GM12878 (cell line): Measurements from ENCODE around the gene CACNA1B. TPM values are rescaled to one million over a fixed set of nuclear protein-coding genes. Genes with fewer than 3 reads are reported as not detected.

Experiments used
- ATAC-seq: fragments of 200-7000 bp; cut with Tn5 transposase; 3 replicates; pipeline ENCODE4 v1.9.1; 2020; ENCODE audit warnings: mild to moderate bottlenecking, moderate library complexity
- BruUV-seq: library from RNA; stranded (reverse); fragments of 400-500 nt; replicated peaks from 2 replicates; lab custom pipeline; 2021; lab: Mats Ljungman, UMichigan
- CTCF ChIA-PET: fragments of 300-600 bp; sonication (Branson Sonifier 250); formaldehyde crosslinking; extraction: SDS; loops from one replicate; lab custom pipeline; 2021; ENCODE audit warnings: inconsistent platforms; lab: Yijun Ruan, JAX
- POLR2A ChIA-PET: fragments of 350-600 bp; formaldehyde crosslinking; extraction: SDS; loops from one replicate; lab custom pipeline; 2021; ENCODE audit warnings: inconsistent platforms; lab: Charles Lee
- RAD21 ChIA-PET: fragments of 300-600 bp; sonication (Branson Sonifier 250); formaldehyde crosslinking; loops from one replicate; lab custom pipeline; 2023; ENCODE audit warnings: antibody characterized with exemption; ENCODE audit not compliant: unreplicated experiment; lab: Charles Lee
- SMC1A ChIA-PET: fragments of 300-600 bp; sonication (Branson Sonifier 250); formaldehyde crosslinking; loops from one replicate; lab custom pipeline; 2023; ENCODE audit not compliant: unreplicated experiment, uncharacterized antibody; lab: Charles Lee
- DNase-seq: peaks from one replicate; pipeline ENCODE4 v3.0.0-alpha.2; 2011; ENCODE audit warnings: low read depth, low spot score
- FAIRE-seq: peaks from 3 replicates; lab custom pipeline; 2011; peaks lifted over from hg19 to GRCh38; lab: Jason Lieb, UNC
- H2AFZ ChIP-seq: 2 replicates; pipeline ENCODE4 v1.6.0; 2011; ENCODE audit warnings: low read depth, low read length, control low read depth; ENCODE audit not compliant: control insufficient read depth
- H3K27ac ChIP-seq: 2 replicates; pipeline ENCODE4 v1.5.1; 2011; ENCODE audit warnings: control low read depth; ENCODE audit not compliant: control insufficient read depth, insufficient read depth
- H3K27me3 ChIP-seq, 2 experiments: replicated peaks in 1 of 2; 2 replicates each; pipeline versions ENCODE4 v1.6.0 to v1.6.1; 2011; ENCODE audit warnings: low read length in 1 of 2; ENCODE audit not compliant: control insufficient read depth in 2 of 2, insufficient read depth in 2 of 2
- H3K36me3 ChIP-seq, 2 experiments: 2 replicates each; pipeline ENCODE4 v1.5.1; 2011; ENCODE audit warnings: low read length in 1 of 2; ENCODE audit not compliant: control insufficient read depth in 2 of 2, insufficient read depth in 2 of 2
- H3K4me1 ChIP-seq: 2 replicates; pipeline ENCODE4 v1.6.1; 2011; ENCODE audit warnings: mild to moderate bottlenecking, low read length, moderate library complexity, mixed read lengths; ENCODE audit not compliant: control insufficient read depth, insufficient read depth
- H3K4me2 ChIP-seq: 2 replicates; pipeline ENCODE4 v1.6.0; 2011; ENCODE audit warnings: control low read depth; ENCODE audit not compliant: control insufficient read depth, insufficient read depth
- H3K4me3 ChIP-seq: fragments of 200-600 bp; sonication (generic); 2 replicates; pipeline ENCODE4 v1.5.1; 2016
- H3K79me2 ChIP-seq: 2 replicates; pipeline ENCODE4 v1.6.0; 2011; ENCODE audit warnings: low read length; ENCODE audit not compliant: control insufficient read depth, insufficient read depth
- H3K9ac ChIP-seq: 2 replicates; pipeline ENCODE4 v1.8.0; 2011; ENCODE audit warnings: low read length, control low read depth, mixed read lengths; ENCODE audit not compliant: control insufficient read depth, insufficient read depth
- H3K9me3 ChIP-seq: replicated peaks from 3 replicates; pipeline ENCODE4 v1.5.1; 2011; ENCODE audit warnings: mild to moderate bottlenecking, low read length; ENCODE audit not compliant: control insufficient read depth, insufficient read depth
- H4K20me1 ChIP-seq: 2 replicates; pipeline ENCODE4 v1.6.0; 2011; ENCODE audit not compliant: control insufficient read depth, insufficient read depth
- BHLHE40 ChIP-seq, 2 experiments: fragments of 450-650 bp in 1 of 2; IDR thresholded peaks; 2 replicates each; pipeline ENCODE4 v1.6.1; 2011 to 2017; ENCODE audit warnings: low read depth in 2 of 2, borderline replicate concordance in 1 of 2, improper control_type of control experiment in 1 of 2, low read length in 1 of 2, mild to moderate bottlenecking in 1 of 2
- GATAD2B ChIP-seq: fragments of 450-650 bp; conservative IDR thresholded peaks from 2 replicates; pipeline ENCODE4 v1.6.1; 2017; ENCODE audit warnings: low read depth, mild to moderate bottlenecking, moderate library complexity
- IKZF2 ChIP-seq, 2 experiments: fragments of 450-650 bp; IDR thresholded peaks; 2 replicates each; pipeline ENCODE4 v1.6.1; 2017; ENCODE audit warnings: mild to moderate bottlenecking in 2 of 2, moderate library complexity in 2 of 2
- IRF4 ChIP-seq: IDR thresholded peaks from 2 replicates; pipeline ENCODE4 v1.6.1; 2011; ENCODE audit warnings: low read depth, low read length
- KAT2A ChIP-seq: conservative IDR thresholded peaks from 2 replicates; pipeline ENCODE4 v1.6.1; 2011; ENCODE audit warnings: low read depth, low read length; ENCODE audit not compliant: control insufficient read depth
- MXI1 ChIP-seq: fragments of 150-350 bp; IDR thresholded peaks from 2 replicates; pipeline ENCODE4 v1.6.1; 2011; ENCODE audit warnings: low read depth, mild to moderate bottlenecking, inconsistent platforms, low read length, improper control_type of control experiment
- RBBP5 ChIP-seq: fragments of 200-600 bp; sonication (generic); conservative IDR thresholded peaks from 2 replicates; pipeline ENCODE4 v1.6.1; 2016
- STAT3 ChIP-seq: IDR thresholded peaks from 2 replicates; pipeline ENCODE4 v1.6.1; 2011; ENCODE audit warnings: low read depth, low read length, improper control_type of control experiment
- WRNIP1 ChIP-seq: IDR thresholded peaks from 2 replicates; pipeline ENCODE4 v1.6.1; 2011; ENCODE audit warnings: low read depth, low read length, improper control_type of control experiment, borderline replicate concordance
- YBX1 ChIP-seq: fragments of 450-650 bp; IDR thresholded peaks from 2 replicates; pipeline ENCODE4 v1.6.1; 2016; ENCODE audit warnings: antibody characterized with exemption
- ZNF274 ChIP-seq: IDR thresholded peaks from one replicate; pipeline ENCODE4 v1.8.0; 2011; ENCODE audit not compliant: insufficient read length, insufficient read depth
- ZNF622 ChIP-seq: fragments of 450-650 bp; IDR thresholded peaks from 2 replicates; pipeline ENCODE4 v1.6.1; 2017; ENCODE audit warnings: mild to moderate bottlenecking, inconsistent platforms
- WGBS: methylation state at CpG from one replicate; pipeline ENCODE4 v1.1.6; 2016; ENCODE audit warnings: low lambda C conversion rate; ENCODE audit not compliant: insufficient replicate concordance, insufficient coverage; ENCODE audit errors: missing lambda C conversion rate; 5-methylcytosine and 5-hydroxymethylcytosine counted together
- in situ Hi-C: fragments of 300-500 bp; cut with MboI; formaldehyde crosslinking; loops from 9 replicates; pipeline ENCODE4 v1.14.3; 2018; ENCODE audit warnings: mixed read lengths
- intact Hi-C: fragments of 100-400 bp; cut with micrococcal nuclease; formaldehyde crosslinking; loops from one replicate; pipeline ENCODE4 v1.14.2; 2022; ENCODE audit not compliant: unreplicated experiment
- polyA plus RNA-seq, 11 experiments: library from polyadenylated mRNA; depleted of rRNA in 4 of 11; unstranded in 6 of 11; stranded (reverse) in 5 of 11; fragments of >200 nt; fragmentation: Nextera tagmentation in 4 of 11; fragmentation: Illumina TruSeq in 1 of 11; extraction: Ambion mirVana in 4 of 11; extraction: Trizol in 1 of 11; gene quantifications; 1 replicate in 1 of 11; 2 replicates in 10 of 11; pipeline versions ENCODE4 v1.2.1 to v1.2.3, GENCODE V29; 2011 to 2016; ENCODE audit warnings: inconsistent platforms in 2 of 11, missing spikeins in 2 of 11, low read depth in 1 of 11
- total RNA-seq, 4 experiments: library from RNA; depleted of rRNA in 3 of 4; stranded (reverse); fragments of >200 nt in 3 of 4; fragmentation: Illumina TruSeq in 1 of 4; extraction: Trizol in 1 of 4; gene quantifications; 2 replicates each; pipeline versions ENCODE4 v1.2.1 to v1.2.3, GENCODE V29; 2013 to 2021
- TF ChIP-seq, protein P1 (sequence below): fragments of 450-650 bp; IDR thresholded peaks from 2 replicates; pipeline ENCODE4 v1.6.1; 2017; ENCODE audit warnings: mild to moderate bottlenecking
- TF ChIP-seq, protein P2 (sequence below): IDR thresholded peaks from 2 replicates; pipeline ENCODE4 v1.6.1; 2011; ENCODE audit warnings: low read depth, mild to moderate bottlenecking, low read length, moderate library complexity, borderline replicate concordance; ENCODE audit errors: extremely low read depth

CACNA1B gene
- total and polyA plus RNA-seq, 10 of the 15 experiments (the other 5 are each of a cell fraction or from before 2014, with no cell fraction given), result 0.01 to 0.03 (median 0.01) TPM; not detected in 7

DNA sequence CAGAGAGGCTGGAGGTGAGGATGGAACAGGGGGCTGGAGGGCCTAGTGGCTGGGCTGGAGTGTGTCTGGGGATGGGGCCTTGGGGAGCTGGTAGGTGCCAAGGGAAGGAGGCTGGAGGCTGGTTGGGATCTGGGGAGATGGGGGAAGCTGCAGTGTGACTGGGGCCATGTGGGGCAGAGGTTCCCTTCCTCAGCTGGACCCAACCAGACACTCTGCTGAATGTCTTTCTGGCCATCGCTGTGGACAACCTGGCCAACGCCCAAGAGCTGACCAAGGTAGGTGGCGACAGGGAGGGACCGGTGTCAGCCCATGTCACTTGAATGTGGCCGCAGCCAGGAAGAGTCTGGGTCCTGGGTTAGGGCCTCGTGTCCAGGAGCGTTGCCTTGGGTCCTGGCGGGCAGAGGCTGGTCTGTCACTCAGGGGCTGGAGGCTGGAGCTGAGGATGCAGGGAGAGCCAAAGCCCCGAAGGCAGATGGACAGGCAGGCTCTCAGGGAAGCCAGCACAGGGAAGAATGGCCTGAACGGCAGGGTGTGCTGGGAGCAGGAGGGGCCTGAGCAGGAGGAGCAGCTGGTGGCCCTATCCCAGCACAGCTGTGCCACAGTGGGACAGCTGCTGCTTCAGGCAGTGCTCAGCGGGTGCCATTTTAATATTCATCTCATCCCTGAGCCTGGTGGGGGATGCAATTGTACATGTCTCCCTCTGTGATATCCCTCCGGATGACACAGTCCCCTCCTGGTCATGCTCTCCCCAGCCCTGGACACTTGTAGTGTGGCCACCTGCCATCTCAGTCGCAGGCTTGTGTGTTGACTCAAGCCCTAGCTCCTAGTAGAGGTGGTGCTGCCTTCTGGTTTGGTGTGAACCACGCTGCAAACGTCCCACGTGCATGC is 132.5 kb downstream of the CACNA1B start:
- Histone ChIP-seq H3K79me2 (no peaks in the 10 kb centered on the region), H3K36me3 (no peaks in the 10 kb centered on the region), H3K4me2 (no peak overlapping the region), H3K4me1 (no peaks in the 10 kb centered on the region), H3K4me3 (no peak overlapping the region), H3K27ac (no peak overlapping the region), H4K20me1 (no peaks in the 10 kb centered on the region), H3K9me3 (no peaks in the 10 kb centered on the region), H2AFZ (no peak overlapping the region), H3K9ac (no peak overlapping the region), H3K27me3 (no peaks in the 10 kb centered on the region; a peak in 1 of 4 replicates)
- in situ Hi-C loops, result no loop called here
- ChIA-PET POLR2A (no interaction called here), CTCF (no interaction called here), SMC1A (no interaction called here), RAD21 (no interaction called here)
- no peak for FAIRE-seq
- TF ChIP-seq MXI1, result no peak
- 31% methylated on average over 16 of the region's 16 CpGs for WGBS
- no TSS peak for BruUV-seq
- no peak for ATAC-seq
- intact Hi-C loops, result no loop called here
- no peak for DNase-seq

DNA sequence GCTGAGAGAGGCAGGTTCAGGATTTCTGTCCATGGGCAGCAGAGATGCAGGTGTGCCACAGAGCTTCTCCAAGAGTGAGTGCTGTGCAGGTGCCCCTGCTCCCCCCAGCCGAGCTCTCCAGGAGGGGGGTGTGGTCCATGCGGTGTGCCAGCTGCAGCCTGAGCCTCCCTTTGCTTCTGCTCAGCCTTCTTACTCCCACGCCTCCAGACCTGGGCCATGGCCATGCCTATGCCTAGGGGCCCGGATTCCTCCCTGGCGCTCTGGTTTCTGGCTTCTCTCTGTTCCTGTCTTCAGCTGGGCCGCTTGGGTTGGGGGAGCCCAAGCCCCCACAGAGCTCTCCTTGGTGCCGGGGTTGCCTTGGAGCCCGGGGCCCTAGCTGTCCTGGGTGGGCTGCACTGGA is 133.3 kb downstream of the CACNA1B start:
- Histone ChIP-seq H3K4me3 (no peak overlapping the region), H4K20me1 (no peaks in the 10 kb centered on the region), H3K27ac (no peak overlapping the region), H3K9me3 (no peaks in the 10 kb centered on the region), H3K79me2 (no peaks in the 10 kb centered on the region), H2AFZ (no peak overlapping the region), H3K9ac (no peak overlapping the region), H3K4me2 (no peak overlapping the region), H3K36me3 (no peaks in the 10 kb centered on the region), H3K27me3 (no peaks in the 10 kb centered on the region; a peak in 1 of 4 replicates), H3K4me1 (no peaks in the 10 kb centered on the region)
- SMC1A ChIA-PET, result no interaction called here
- RAD21 ChIA-PET, result no interaction called here
- FAIRE-seq (no peak), ATAC-seq (no peak), DNase-seq (no peak)
- POLR2A ChIA-PET, result no interaction called here
- in situ Hi-C loops (no loop called here), intact Hi-C loops (no loop called here)
- CTCF ChIA-PET, result no interaction called here
- no TSS peak for BruUV-seq
- WGBS, result 13% methylated on average over 8 of the region's 8 CpGs
- TF ChIP-seq IKZF2 (IDR thresholded peaks at IDR 0.05) (no peak), WRNIP1 (no peak), ZNF622 (no peak), RBBP5 (no peak), KAT2A (no peak), STAT3 (no peak), IRF4 (no peak), YBX1 (no peak), ZNF274 (no peak), MXI1 (no peak), GATAD2B (no peak), BHLHE40 (IDR thresholded peaks at IDR 0.05; ENCODE audit: borderline replicate concordance in 1 of 2, low read depth in 2 of 2, low read length in 1 of 2) (no peak)
- TF ChIP-seq, protein P1, sequence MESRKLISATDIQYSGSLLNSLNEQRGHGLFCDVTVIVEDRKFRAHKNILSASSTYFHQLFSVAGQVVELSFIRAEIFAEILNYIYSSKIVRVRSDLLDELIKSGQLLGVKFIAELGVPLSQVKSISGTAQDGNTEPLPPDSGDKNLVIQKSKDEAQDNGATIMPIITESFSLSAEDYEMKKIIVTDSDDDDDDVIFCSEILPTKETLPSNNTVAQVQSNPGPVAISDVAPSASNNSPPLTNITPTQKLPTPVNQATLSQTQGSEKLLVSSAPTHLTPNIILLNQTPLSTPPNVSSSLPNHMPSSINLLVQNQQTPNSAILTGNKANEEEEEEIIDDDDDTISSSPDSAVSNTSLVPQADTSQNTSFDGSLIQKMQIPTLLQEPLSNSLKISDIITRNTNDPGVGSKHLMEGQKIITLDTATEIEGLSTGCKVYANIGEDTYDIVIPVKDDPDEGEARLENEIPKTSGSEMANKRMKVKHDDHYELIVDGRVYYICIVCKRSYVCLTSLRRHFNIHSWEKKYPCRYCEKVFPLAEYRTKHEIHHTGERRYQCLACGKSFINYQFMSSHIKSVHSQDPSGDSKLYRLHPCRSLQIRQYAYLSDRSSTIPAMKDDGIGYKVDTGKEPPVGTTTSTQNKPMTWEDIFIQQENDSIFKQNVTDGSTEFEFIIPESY, result no peak
- TF ChIP-seq, protein P2, sequence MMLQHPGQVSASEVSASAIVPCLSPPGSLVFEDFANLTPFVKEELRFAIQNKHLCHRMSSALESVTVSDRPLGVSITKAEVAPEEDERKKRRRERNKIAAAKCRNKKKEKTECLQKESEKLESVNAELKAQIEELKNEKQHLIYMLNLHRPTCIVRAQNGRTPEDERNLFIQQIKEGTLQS, result no peak
